Nucleus accumbens (tissue), 56 donors: Measurements from ENCODE around the gene VAMP5.
"Not testable (repeated sequence)": the region's sequence is repeated elsewhere in the genome, so short reads cannot be mapped to it uniquely, and the experiment has no call there.

Experiments
- DNase-seq, 56 donors: peaks; one replicate each; lab custom pipeline; 2025; lab: John Stamatoyannopoulos, UW

The VAMP5 gene, protein sequence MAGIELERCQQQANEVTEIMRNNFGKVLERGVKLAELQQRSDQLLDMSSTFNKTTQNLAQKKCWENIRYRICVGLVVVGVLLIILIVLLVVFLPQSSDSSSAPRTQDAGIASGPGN

DNA sequence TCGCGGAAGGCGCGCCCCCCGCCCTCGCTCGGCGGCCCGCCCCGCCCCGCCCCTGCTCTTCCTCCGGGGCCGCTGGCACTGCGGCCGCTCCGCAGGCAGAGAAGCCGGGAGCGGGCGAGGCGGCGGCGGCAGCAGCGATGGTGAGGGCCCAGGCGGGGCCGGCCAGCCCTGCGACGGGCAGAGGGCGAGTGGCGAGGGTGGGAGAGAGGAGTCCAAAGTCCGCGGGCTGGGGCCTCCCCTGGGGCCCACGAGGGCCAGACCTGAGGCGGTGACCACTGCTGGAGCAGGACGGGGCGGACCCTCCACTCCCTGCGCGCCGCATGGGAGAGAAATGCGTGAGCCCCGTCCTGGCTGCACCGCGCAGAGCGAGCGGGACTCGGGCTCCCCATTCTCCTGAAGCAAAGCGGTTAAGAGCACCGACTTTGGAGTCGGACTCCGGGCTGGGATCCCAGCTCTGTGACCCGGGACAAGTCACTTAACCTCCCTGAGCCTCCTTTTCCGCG is at the start of gene VAMP5:
Gene VAMP5, plus strand, starts transcription at position 78 of the 503 bp plus-strand sequence. Its CDS starts 60 bp downstream, at position 138.
- DNase-seq = peak in 2 of 56 donors; percentile 18 to 60

DNA sequence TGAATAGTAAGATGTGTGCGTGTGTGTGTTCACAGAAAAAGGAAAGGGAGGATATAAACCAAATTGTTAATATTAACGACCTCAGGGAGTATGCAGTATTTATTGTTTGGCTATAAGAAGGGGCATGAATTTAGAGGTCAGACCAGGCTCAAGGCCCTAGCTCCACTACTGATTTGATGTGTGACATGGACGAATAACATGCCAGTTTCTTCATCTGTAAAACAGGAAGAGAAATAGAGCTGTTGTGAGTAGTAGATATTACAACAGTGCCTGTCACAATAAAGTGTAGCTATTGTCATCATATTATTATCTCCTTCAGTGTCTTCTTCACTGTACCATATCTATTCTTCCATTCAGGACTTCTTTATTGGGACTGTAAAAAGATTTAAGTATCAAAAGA is 49.4 kb upstream of the VAMP5 start:
- DNase-seq = no peak

DNA sequence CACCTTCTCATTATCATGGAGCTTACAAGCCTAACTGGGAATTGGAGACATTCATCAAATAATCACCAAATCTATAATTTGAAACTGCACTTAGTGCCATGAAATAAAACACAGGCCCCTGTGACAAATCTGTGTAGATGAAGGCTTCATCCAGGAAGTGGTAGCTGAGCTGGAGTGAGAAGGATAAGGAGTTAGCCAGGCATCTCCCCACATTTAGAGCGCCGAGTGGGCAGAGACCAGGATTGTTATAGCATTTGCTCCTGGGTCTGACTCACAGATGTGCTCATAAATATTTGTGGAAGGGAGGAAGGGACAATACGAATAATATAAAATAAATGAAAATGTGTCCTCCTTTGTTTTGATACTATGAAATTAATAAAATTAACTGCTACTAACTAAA is 47.8 kb upstream of the VAMP5 start:
- DNase-seq = peak in 1 of 56 donors; percentile 10

DNA sequence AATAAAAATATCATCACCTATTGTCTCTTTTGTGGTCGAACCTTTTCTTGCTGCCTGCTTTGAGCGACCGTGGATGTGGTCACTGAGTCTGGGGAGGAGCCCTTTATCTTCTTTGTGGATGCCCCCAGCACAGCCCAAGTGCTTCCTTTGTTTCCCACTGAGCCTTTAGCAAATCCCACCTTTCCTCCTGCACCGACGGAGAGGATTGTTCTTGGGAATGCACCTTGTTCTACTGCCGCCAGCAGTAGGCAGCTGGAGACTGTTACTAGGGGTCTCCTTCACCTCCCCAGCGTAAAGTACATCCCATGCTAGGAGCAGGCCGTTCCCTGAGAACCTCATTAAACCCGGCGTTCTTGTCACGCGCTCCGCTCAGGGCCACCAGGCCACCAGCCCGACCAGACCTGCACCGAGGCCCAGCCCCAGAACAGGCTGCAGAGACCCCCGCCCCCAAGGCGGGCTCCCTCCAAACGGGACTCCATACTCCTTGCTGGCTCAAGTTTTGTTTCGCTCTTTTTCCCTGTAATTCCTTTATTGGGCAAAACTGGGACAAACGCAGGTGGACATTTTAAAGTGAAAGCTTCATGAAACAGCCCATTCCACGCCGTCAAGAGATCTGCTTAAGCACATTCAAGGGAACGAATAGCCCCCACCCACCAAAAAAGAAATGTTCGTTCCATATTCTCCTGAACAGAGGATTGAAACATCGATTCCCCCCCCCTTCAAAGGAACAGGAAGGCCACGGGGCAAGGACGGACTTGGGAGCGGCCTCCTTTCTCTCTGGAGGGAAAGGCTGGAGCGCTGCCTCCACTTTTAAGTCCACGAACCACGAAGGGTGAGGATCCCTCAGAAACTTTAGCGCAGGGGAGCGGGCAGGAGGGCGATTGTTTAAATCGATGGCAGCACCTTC is 46.4 kb upstream of the VAMP5 start:
- DNase-seq = peak in 49 of 56 donors; percentile 22 to 76 (median 52)

DNA sequence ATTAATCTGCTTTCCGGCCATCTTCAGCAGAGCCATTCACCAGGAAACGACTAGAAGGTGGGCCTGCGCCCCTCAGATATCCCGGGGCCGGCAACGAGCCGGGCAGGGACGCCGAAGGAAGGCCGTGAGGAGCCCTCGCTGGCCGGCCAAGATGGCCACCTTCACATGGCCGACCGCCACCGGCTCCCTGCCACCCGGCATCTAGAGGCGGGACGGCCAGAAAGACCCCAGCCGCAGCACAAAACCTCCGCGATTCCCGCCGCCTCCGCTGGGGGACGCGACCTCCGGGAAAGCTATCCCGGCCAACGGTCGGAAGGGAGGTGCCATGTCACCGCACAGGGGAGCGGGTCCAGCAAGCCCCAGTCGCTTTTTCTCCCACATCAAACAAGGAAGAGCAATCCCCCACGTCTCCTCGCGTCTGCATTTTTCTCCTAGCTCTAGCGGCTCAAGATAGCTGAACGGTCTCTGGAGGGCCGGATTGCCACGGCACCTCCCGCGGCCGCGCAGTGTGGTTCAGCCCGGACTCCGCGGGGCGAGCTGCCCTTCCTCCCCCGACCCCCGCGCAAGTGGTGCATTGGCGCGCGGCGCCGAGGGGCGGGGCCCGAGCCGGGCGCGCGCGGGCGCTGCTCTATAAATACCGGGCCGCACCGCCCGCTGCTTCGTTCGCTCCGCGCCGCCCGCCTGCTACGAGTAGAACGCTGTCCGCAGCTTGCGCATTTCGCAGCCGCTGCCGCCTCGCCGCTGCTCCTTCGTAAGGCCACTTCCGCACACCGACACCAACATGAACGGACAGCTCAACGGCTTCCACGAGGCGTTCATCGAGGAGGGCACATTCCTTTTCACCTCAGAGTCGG is 45.5 kb upstream of the VAMP5 start, which contains the start of gene MAT2A:
Gene MAT2A, plus strand, starts transcription at position 662 of the 854 bp plus-strand sequence. Its CDS starts 120 bp downstream, at position 782.
- DNase-seq = peak in 55 of 56 donors; percentile 72 to 99 (median 93)

DNA sequence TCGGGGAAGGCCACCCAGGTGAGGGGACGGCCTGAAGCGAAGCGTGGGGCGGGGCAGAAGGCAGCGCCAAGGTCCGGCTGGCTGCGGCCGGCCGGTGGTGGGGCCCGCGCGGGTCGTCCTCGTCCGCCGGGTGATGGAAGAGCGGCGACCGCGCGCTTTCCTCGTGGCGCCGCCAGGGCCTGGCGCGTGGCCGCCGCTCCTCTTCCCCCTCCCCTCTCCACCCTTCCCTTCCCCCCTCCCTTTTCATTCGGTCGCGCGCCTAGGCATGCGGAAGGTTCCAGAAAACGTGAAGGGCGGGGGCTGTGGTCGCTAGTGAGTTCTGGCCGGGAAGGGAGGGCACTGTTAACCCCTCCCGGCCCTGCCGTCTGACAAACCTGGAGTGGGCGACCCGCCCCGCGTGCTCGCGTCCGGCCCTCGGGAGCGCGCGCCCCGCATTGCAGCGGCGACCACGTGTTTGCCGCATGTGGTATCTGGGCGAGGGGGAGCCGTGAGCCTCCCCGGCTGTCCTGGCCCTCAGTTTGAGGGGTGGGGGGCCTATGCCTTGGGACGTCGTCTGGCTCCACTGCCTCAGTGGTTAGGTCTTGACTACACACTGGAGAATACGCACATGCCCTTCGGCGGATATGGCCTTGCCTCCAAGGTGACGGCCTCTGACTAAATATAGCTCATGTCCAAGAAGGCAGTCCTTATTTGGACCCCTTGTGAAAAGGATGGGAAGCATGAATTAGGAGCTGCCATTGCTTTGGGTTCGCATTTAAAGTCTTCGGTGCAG is 44.7 kb upstream of the VAMP5 start:
- DNase-seq = peak in 52 of 56 donors; percentile 22 to 88 (median 65)

DNA sequence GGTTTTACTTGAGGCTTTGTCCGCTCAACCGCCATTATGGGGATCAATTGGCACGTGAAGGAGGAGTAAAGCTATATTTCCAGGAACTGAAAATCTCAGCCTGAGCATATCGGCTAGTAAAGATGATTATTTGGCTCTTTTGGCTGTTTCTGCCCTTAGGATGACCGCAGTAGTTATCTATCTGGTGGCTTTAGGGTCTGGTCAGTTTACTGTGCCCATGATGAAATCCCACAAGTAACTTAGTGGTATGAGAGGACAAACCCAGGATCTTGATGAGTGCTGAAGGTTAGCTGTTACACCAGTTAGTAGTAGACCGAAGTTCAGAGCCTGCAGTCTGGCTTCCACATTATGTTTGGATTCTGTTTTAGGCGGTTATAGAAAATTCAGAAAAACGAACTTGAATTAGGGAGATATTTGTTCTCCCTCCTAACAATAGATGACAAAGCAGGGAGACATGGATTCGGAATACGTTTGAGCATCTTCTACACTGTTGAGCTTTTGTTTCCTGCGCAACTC is 44.0 kb upstream of the VAMP5 start:
- peak in 1 of 56 donors; percentile 50 for DNase-seq

DNA sequence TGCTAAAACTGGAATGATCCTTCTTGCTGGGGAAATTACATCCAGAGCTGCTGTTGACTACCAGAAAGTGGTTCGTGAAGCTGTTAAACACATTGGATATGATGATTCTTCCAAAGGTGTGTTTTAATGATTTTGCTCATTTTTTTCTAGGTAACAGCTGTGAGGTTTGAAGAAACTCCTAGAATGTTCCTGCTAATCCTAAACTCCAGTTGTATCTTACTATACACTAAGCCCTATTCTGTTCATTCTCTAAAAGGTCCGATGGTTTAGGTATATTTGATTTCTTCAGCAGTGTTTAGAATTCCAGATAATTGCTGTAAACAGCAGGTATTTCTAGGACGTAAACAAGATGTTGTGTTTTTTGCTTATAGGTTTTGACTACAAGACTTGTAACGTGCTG is 43.0 kb upstream of the VAMP5 start:
- no peak for DNase-seq

DNA sequence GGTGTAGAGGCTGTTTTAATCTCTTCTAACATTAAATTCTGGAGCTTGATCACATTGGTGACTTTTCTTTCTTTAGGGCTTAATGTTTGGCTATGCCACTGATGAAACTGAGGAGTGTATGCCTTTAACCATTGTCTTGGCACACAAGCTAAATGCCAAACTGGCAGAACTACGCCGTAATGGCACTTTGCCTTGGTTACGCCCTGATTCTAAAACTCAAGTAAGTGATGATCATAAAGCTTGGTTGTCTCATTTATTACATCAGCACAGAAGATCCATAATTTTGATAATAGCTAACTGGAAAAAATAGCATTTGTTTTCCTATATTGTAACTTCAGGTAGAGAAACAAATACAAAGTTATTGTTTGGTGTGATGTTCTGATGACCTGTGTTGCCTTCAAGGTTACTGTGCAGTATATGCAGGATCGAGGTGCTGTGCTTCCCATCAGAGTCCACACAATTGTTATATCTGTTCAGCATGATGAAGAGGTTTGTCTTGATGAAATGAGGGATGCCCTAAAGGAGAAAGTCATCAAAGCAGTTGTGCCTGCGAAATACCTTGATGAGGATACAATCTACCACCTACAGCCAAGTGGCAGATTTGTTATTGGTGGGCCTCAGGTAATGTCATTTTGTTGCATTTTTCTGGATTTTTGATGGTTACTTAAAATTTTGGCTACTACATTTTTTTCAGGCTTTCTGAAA is 42.3 kb upstream of the VAMP5 start:
- DNase-seq = no peak

DNA sequence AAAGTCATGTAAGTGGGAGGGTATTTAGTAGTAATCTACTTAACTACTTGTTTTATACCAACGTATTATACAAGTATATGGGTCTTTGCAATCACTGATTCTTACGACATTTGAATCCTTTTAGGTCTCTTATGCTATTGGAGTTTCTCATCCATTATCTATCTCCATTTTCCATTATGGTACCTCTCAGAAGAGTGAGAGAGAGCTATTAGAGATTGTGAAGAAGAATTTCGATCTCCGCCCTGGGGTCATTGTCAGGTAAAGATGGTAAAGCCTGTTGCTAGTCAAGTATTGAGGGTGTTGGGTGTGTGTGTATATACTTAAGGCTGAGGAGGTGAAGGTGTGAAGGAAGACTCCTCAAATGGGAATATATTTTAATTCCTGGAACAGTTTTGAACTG is 41.5 kb upstream of the VAMP5 start:
- no peak for DNase-seq

DNA sequence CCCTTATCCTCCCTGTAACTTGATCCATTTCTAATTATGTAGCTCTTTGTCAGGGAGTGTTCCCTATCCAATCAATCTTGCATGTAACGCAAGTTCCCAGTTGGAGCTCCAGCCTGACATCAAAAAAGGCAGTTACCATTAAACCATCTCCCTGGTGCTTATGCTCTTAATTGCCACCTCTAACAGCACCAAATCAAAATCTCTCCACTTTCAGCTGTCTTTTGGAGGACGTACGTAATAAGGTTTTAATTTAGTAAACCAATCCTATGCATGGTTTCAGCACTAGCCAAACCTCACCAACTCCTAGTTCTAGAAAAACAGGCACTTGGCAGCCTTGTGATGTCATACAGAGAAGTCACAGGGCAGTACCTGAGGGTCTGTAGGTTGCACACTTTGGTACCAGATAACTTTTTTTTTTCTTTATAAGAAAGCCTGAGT is 40.0 kb upstream of the VAMP5 start:
- not testable (repeated sequence) for DNase-seq

DNA sequence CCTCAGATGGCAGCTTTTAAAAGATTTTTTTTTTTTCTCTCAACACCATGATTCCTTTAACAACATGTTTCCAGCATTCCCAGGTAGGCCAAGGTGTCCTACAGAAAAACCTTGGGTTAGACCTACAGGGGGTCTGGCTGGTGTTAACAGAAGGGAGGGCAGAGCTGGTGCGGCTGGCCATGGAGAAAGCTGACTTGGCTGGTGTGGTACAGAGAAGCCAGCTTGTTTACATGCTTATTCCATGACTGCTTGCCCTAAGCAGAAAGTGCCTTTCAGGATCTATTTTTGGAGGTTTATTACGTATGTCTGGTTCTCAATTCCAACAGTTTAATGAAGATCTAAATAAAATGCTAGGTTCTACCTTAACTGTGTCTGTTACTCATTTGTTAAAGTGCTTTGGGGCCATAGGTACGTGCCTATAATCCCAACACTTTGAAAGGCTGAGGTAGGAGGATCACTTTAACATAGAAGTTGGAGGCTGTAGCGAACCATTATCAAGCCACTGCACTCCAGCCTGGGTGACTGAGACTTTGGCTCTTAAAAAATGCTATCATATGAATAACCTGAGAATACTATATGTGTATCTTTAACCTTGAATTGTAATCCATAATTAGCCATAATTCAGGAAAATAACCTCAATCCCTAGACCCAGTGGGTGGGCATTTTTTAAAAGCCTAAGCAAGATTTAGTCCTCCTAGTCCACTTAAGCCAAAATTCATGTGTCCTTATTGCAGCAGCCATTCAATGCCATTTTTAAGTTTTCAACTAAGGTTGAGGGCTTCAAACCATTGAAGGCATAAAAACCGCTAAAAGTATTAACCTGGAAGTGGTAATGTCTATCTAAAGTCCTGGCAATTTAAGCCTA is 39.1 kb upstream of the VAMP5 start:
- DNase-seq = not testable (repeated sequence)

DNA sequence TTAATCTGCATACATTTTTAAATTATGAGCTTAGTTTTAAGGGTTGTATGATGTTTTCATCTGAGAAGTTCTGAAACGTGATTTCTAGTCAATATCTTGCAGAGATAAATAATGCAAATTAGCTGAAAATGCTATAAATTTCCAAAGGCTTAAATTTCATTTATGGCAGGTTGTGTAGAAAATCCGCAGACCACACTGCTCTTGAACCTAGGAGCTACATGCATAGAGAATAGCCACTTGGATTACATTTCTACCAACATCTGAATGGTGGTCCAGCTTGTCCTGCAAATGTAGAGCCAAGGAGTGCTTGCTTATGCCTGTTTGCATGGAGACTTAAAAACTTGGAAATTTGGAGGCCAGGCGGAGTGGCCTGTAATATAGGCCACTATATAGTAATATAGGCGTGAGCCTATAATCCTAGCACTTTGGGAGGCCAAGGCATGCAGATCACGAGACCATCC is 38.4 kb upstream of the VAMP5 start:
- DNase-seq = no peak

DNA sequence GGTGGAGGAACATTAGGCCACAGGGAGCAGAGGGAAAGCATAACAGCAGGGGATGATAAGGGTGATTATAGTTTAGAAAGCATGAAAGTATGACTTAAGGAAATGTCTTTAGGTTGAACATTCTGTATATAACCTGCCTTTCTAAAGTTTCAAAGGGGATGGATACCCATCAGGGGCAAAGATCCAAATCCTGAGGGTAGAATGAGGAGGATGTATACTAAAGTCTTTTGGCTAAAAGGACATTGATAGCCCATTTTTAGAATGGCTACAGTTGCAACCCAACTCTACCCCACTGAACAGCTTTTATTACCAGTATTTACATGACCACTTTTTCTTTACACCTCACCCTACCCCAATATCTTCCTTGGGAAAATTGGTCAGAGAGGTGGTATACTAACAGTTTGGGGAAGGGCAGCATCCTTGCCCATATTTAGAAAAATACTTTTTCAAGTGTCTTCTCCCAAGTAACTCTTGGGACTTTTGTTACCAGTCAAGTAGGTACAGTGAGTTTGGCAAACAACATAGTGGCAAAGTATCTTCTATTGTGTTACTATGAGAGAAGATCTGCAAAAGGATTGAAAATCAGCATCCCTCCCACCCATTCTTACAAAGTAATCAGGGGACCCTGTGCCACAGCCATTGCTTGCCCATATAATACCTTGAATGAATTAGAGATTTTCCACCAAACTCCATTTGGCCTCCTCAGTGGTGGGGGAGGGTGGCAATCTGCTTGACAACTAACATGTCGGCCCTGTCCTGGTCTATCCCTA is 37.0 kb upstream of the VAMP5 start:
- DNase-seq = no peak

DNA sequence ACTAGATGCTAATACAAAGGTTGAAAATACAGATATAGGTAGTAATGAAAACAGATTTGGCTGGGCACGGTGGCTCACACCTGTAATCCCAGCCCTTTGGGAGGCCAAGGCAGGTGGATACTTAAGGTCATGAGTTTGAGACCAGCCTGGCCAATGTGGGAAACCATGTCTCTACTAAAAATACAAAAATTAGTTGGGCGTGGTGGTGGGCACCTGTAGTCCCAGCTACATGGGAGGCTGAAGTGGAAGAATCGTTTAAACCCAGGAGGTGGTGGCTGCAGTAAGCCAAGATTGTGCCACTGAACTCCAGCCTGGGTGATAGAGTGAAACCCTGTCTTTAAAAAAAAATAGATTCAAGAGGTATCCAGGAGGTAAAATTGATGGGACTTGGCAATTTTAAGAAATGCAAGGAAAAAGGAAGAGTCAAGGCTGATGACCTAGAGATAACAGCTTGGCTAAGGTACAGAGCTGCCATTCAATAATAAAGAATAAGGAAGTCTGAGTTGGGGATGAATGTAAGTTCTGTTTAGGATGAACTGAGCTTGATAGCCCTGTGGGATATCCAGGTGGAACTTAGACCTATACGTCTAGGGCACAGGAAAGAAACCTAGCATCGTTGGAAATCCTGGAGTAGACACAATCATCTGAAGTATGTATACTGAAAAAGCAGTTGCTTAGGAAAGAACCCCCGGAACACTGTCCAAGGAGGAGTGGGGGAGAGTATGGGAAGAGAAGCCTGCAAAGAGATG is 36.2 kb upstream of the VAMP5 start:
- DNase-seq = no peak

DNA sequence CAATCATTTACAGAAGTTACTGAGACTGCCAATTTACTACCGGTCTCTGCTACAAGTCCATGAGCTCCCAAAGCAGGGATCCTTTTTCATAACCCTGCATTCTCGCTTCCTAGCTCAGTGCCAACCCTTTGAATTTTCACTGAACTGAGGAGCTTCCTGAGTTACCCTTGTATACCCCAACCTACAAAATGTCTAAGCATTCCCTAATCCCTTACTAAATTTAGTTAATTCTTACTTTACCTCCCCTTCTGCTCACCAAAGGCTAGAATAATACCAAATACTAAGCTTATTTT is 35.7 kb upstream of the VAMP5 start:
- DNase-seq = no peak

DNA sequence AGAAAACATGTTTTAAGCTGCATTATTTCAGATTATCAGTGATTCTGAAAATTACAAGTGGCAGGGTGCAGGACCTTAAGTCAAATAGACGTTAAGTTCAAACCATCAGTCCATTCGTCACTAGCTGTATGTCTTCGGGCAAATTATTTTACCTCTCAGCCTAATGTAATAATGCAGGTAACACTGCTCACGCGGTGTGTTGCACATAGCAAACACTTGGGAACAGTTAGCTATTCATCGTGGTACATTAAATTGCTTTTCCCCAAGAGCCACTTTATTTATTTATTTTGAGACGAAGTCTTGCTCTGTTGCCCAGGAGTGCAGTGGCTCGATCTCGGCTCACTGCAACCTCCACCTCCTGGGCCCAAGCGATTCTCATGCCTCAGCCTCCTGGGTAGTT is 35.1 kb upstream of the VAMP5 start:
- no peak for DNase-seq
